Prostate gland (tissue), 2 donors: ENCODE results near the gene PAN2. TPM values are rescaled to one million over a fixed set of nuclear protein-coding genes. Genes with fewer than 3 reads are reported as not detected.
"Not testable (repeated sequence)": the region's sequence is repeated elsewhere in the genome, so short reads cannot be mapped to it uniquely, and the experiment has no call there.

Experiments
- DNase-seq: peaks from one replicate; pipeline ENCODE4 v3.0.0-alpha.2; 2019; ENCODE audit warnings: low spot score
- H3K27ac ChIP-seq, 2 donors: fragments of 200-600 bp; sonication (generic); 2 replicates each; pipeline ENCODE4 v1.5.1; 2017 to 2019
- H3K27me3 ChIP-seq: fragments of 200-600 bp; sonication (generic); replicated peaks from 2 replicates; pipeline ENCODE4 v1.5.1; 2019; ENCODE audit not compliant: insufficient read depth
- H3K36me3 ChIP-seq, 2 donors: fragments of 200-600 bp; sonication (generic); 1 replicate in 1 of 2; 2 replicates in 1 of 2; pipeline versions ENCODE4 v1.5.1 to v1.8.1; 2017 to 2019
- H3K4me1 ChIP-seq: fragments of 200-600 bp; sonication (generic); replicated peaks from 2 replicates; pipeline ENCODE4 v1.5.1; 2019
- H3K4me3 ChIP-seq, 2 donors: fragments of 200-600 bp; sonication (generic); 2 replicates each; pipeline ENCODE4 v1.5.1; 2017 to 2019
- H3K9me3 ChIP-seq: fragments of 200-600 bp; sonication (generic); 2 replicates; pipeline ENCODE4 v1.5.1; 2017
- POLR2A ChIP-seq: fragments of 450-650 bp; IDR thresholded peaks from one replicate; pipeline ENCODE4 v1.6.1; 2016; ENCODE audit warnings: antibody characterized with exemption, mild to moderate bottlenecking
- POLR2AphosphoS5 ChIP-seq: sonication (generic); formaldehyde crosslinking; IDR thresholded peaks from one replicate; pipeline ENCODE4 v1.6.1; 2017; ENCODE audit warnings: antibody characterized with exemption
- WGBS: methylation state at CpG from one replicate; pipeline ENCODE4 v1.1.5; 2018; 5-methylcytosine and 5-hydroxymethylcytosine counted together
- intact Hi-C: fragments of 100-400 bp; cut with DNase I; formaldehyde crosslinking; loops from one replicate; pipeline ENCODE4 v1.14.2; 2022
- total RNA-seq, 2 donors: library from RNA; depleted of rRNA; stranded (reverse); fragments of >200 nt; gene quantifications; one replicate each; pipeline ENCODE4 v1.1.0, GENCODE V29; 2016
- TF ChIP-seq, protein P1 (sequence below), 4 experiments: fragments of 200-600 bp in 2 of 4; fragments of 450-650 bp in 2 of 4; sonication (generic) in 2 of 4; IDR thresholded peaks; 1 replicate in 3 of 4; 2 replicates in 1 of 4; pipeline ENCODE4 v1.5.1; 2016 to 2019; ENCODE audit warnings: antibody characterized with exemption in 4 of 4, mild to moderate bottlenecking in 2 of 4, moderate library complexity in 2 of 4

PAN2 gene
- total RNA-seq, 2 donors from 2014 or later: 31.8 to 60.8 TPM

DNA sequence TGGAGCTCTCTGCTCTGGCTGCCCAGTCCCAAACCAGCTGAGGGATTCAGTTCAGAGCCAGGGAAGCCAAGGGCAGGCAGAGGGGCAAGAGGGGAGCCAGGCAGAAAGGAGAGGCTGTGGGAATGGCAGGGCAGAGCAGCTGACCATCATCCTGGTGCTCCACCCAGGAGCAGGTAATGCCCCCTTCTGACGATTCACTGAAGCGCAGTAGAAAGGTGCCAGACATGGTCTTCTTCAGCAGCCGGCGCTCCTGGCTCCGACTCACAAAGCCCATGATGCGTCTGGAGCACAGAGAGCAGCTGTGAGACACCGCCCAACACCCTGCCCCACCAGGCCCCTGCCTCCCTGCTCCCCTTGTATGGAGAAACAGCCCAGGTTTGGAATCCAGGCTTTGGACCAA lies 12.9 kb upstream of the PAN2 start:
- H3K27ac ChIP-seq: no peak overlapping the region
- DNase-seq: no peak
- H3K9me3 ChIP-seq: no peaks in the 10 kb centered on the region
- H3K27me3 ChIP-seq: no peaks in the 10 kb centered on the region
- H3K4me1 ChIP-seq: no peaks in the 10 kb centered on the region
- intact Hi-C loops: no loop called here
- 80% methylated on average over 7 of the region's 7 CpGs for WGBS
- H3K36me3 ChIP-seq: peaks cover 26 to 40% of the 10 kb centered on the region in 2 donors
- no peak overlapping the region for H3K4me3 ChIP-seq
- no peak for TF ChIP-seq POLR2A
- no peak for TF ChIP-seq POLR2AphosphoS5
- TF ChIP-seq, protein P1, sequence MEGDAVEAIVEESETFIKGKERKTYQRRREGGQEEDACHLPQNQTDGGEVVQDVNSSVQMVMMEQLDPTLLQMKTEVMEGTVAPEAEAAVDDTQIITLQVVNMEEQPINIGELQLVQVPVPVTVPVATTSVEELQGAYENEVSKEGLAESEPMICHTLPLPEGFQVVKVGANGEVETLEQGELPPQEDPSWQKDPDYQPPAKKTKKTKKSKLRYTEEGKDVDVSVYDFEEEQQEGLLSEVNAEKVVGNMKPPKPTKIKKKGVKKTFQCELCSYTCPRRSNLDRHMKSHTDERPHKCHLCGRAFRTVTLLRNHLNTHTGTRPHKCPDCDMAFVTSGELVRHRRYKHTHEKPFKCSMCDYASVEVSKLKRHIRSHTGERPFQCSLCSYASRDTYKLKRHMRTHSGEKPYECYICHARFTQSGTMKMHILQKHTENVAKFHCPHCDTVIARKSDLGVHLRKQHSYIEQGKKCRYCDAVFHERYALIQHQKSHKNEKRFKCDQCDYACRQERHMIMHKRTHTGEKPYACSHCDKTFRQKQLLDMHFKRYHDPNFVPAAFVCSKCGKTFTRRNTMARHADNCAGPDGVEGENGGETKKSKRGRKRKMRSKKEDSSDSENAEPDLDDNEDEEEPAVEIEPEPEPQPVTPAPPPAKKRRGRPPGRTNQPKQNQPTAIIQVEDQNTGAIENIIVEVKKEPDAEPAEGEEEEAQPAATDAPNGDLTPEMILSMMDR (IDR thresholded peaks at IDR 0.05): no peak

DNA sequence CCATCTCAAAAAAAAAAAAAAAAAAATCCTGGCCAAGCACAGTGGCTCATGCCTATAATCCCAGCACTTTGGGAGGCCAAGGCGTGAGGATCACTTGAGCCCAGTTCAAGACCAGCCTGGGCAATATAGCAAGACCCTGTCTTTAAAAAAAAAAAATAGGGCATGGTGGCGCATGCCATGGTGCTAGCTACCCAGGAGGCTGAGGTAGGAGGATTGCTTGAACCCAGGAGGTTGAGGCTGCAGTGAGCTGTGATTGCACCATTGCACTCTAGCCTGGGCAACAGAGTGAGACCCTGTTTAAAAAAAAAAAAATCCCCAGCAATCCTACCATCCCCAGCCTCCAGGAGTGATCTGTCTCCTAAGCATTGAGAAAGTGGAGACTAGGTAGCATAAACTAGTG lies 8.5 kb upstream of the PAN2 start:
- 94% methylated on average over 2 of the region's 2 CpGs for WGBS
- H3K27me3 ChIP-seq, H3K4me3 ChIP-seq, DNase-seq, H3K27ac ChIP-seq, H3K4me1 ChIP-seq, H3K9me3 ChIP-seq, intact Hi-C loops: not testable (repeated sequence)
- H3K36me3 ChIP-seq: peaks cover 10 to 11% of the 10 kb centered on the region in 2 donors

DNA sequence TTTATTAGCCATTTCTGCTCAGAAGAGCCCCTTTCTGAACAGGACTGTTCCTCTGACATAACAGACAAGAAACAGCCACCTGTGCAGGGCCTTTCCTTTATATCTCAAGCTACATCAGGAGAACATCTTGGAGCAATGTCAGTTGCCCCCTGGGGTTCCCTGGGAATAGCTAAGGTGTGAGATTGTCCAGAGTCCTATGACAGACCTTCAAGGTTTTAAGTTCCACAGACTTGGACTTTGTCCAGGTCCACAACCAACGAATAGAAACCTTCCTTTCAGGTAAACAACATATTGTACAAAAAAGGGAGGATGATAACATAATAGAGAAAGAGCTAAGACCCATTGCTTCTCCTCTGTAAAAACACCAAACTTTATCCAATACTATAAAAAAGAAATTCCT lies 7.8 kb upstream of the PAN2 start:
- Histone ChIP-seq H3K27me3 (no peaks in the 10 kb centered on the region), H3K27ac (no peak overlapping the region), H3K36me3 (peaks cover 6 to 11% of the 10 kb centered on the region in 2 donors), H3K4me3 (no peak overlapping the region), H3K9me3 (no peaks in the 10 kb centered on the region), H3K4me1 (no peaks in the 10 kb centered on the region)
- WGBS: 10% methylated on average over 1 of the region's 1 CpG
- TF ChIP-seq POLR2AphosphoS5: no peak
- no peak for TF ChIP-seq POLR2A
- TF ChIP-seq, protein P1 (IDR thresholded peaks at IDR 0.05): no peak
- DNase-seq: no peak
- intact Hi-C loops: no loop called here

DNA sequence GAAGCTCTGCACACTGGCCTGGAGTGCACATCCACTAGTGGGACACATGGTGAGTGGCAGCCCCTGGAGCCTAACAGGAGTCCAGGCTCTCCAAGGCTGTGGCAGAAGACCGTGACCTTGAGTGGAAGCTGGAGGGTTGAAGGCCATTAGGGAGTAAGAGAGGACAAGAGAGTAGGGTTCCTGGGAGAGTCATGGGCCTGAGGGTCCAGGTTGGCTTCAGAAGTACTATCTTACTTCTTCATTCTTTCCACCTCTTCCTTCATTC lies 5.3 kb upstream of the PAN2 start:
- intact Hi-C loops: no loop called here
- Histone ChIP-seq H3K36me3 (peaks cover 5 to 8% of the 10 kb centered on the region in 2 donors), H3K4me3 (no peak overlapping the region), H3K9me3 (no peaks in the 10 kb centered on the region), H3K27me3 (no peaks in the 10 kb centered on the region), H3K4me1 (no peaks in the 10 kb centered on the region), H3K27ac (no peak overlapping the region)
- 91% methylated on average over 1 of the region's 1 CpG for WGBS
- TF ChIP-seq POLR2A (no peak), POLR2AphosphoS5 (no peak)
- TF ChIP-seq, protein P1 (IDR thresholded peaks at IDR 0.05): no peak
- no peak for DNase-seq

DNA sequence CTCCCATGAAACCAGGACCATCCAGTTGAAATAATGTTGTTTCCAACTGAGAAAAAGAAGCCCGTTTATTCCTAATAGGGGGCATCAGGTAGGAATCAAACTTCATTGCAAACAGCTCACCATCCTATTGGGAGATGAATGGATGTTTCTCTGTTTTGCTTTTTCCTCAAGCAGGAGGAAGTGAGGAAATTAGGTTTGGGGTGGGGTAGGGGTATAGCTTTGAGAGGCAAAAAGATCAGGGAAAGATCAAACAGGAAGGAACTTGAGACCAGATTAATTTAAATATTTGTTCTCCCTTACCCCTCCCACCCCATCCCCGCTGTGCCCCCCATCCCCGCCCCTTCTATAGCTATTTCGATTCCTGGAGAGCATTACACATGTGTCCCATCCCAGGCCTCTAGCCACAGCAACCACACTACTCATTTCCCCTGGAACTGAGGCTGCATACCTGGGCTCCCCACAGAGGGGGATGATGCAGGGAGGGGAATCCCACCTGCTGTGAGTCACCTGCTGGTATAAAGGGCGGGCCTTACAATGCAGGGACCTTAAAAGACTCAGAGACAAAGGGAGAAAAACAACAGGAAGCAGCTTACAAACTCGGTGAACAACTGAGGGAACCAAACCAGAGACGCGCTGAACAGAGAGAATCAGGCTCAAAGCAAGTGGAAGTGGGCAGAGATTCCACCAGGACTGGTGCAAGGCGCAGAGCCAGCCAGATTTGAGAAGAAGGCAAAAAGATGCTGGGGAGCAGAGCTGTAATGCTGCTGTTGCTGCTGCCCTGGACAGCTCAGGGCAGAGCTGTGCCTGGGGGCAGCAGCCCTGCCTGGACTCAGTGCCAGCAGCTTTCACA lies 4.7 kb upstream of the PAN2 start, which contains the start of gene IL23A:
TSS of gene IL23A (plus strand) at position 577 of the 850 bp plus-strand sequence. CDS start at position 738, 161 bp downstream.
- intact Hi-C loops: no loop called here
- no peak for DNase-seq
- 31% methylated on average over 9 of the region's 9 CpGs for WGBS

DNA sequence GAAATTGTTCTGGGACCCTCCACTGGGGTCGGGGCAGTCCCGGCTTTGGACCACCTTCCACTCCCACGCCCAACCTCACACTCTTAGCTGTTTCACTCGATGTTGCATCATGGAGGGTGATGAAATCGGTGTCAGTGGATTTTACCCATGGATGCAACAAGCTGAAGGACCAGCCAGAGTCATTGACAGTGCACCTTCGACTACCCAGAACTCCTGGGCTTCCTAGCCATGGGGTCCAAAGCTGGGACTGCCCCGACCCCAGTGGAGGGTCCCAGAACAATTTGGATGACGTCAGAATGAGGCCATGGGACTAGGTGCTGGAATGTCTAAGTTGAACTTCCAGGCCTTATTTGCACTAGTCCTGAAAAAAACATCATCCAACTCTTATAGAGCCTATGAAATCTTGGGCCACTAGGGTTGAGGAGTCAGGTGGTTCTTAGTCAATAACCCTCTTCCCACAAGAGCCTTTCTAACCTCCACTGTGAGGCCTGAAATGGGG lies 4.0 kb upstream of the PAN2 start:
- H3K4me3 ChIP-seq: no peak overlapping the region
- no peak for DNase-seq
- no peak overlapping the region for H3K27ac ChIP-seq
- TF ChIP-seq, protein P1 (IDR thresholded peaks at IDR 0.05): no peak
- no peak for TF ChIP-seq POLR2A
- TF ChIP-seq POLR2AphosphoS5: no peak
- peaks cover 0 to 1% of the 10 kb centered on the region in 2 donors for H3K36me3 ChIP-seq
- no peaks in the 10 kb centered on the region for H3K9me3 ChIP-seq
- no peaks in the 10 kb centered on the region for H3K4me1 ChIP-seq
- intact Hi-C loops: no loop called here
- WGBS: 86% methylated on average over 8 of the region's 8 CpGs
- H3K27me3 ChIP-seq: no peaks in the 10 kb centered on the region

More for the DNA sequence above, 4.7 kb upstream of the PAN2 start, which contains the start of gene IL23A:
- no peaks in the 10 kb centered on the region for H3K4me1 ChIP-seq
- H3K27ac ChIP-seq: no peak within 1 kb of the TSS
- H3K4me3 ChIP-seq: no peak within 1 kb of the TSS
- peaks cover 3 to 5% of the 10 kb centered on the region in 2 donors for H3K36me3 ChIP-seq
- H3K9me3 ChIP-seq: no peaks in the 10 kb centered on the region
- peak; percentile 12 for TF ChIP-seq POLR2A
- no peak for TF ChIP-seq POLR2AphosphoS5
- no peaks in the 10 kb centered on the region for H3K27me3 ChIP-seq
